Measurements from ENCODE around the gene RALGAPB.

- no peak for TF ChIP-seq GATA2 (IDR thresholded peaks at IDR 0.05; ENCODE audit: low read depth, low read length)
- no peak for TF ChIP-seq GATA3 (IDR thresholded peaks at IDR 0.05; ENCODE audit: low read depth, low read length)
Measured at GRCh38 chr20:38514185-38514584, 41.5 kb downstream of the RALGAPB start.
